PFSK-1 (cell line): ENCODE measurements around the gene CDK11A.

Source experiments
- FOXP2 ChIP-seq: optimal IDR thresholded peaks from 2 replicates; pipeline ENCODE3; 2011; ENCODE audit warnings: borderline replicate concordance, control low read depth, inconsistent platforms; ENCODE audit not compliant: insufficient read depth; ENCODE audit errors: extremely low read length, extremely low read depth
- POLR2AphosphoS5 ChIP-seq: IDR thresholded peaks from 2 replicates; pipeline ENCODE4 v1.6.1; 2012; ENCODE audit warnings: low read depth, mild to moderate bottlenecking, control low read depth, low read length, moderate library complexity
- SIN3A ChIP-seq: IDR thresholded peaks from 2 replicates; pipeline ENCODE4 v1.6.1; 2012; ENCODE audit warnings: mild to moderate bottlenecking, low read length, moderate library complexity, borderline replicate concordance; ENCODE audit not compliant: insufficient read depth
- TAF1 ChIP-seq: IDR thresholded peaks from 2 replicates; pipeline ENCODE4 v1.6.1; 2012; ENCODE audit warnings: low read length, control low read depth, borderline replicate concordance; ENCODE audit not compliant: insufficient read depth
- TF ChIP-seq, protein P1 (sequence below), 2 experiments: IDR thresholded peaks; 2 replicates each; pipeline versions ENCODE4 v1.6.1 to v1.8.0; 2011 to 2012; ENCODE audit warnings: low read depth in 2 of 2, low read length in 2 of 2, control low read depth in 1 of 2, inconsistent platforms in 1 of 2, mild to moderate bottlenecking in 1 of 2, moderate library complexity in 1 of 2; ENCODE audit not compliant: insufficient read depth in 1 of 2

Gene CDK11A

DNA sequence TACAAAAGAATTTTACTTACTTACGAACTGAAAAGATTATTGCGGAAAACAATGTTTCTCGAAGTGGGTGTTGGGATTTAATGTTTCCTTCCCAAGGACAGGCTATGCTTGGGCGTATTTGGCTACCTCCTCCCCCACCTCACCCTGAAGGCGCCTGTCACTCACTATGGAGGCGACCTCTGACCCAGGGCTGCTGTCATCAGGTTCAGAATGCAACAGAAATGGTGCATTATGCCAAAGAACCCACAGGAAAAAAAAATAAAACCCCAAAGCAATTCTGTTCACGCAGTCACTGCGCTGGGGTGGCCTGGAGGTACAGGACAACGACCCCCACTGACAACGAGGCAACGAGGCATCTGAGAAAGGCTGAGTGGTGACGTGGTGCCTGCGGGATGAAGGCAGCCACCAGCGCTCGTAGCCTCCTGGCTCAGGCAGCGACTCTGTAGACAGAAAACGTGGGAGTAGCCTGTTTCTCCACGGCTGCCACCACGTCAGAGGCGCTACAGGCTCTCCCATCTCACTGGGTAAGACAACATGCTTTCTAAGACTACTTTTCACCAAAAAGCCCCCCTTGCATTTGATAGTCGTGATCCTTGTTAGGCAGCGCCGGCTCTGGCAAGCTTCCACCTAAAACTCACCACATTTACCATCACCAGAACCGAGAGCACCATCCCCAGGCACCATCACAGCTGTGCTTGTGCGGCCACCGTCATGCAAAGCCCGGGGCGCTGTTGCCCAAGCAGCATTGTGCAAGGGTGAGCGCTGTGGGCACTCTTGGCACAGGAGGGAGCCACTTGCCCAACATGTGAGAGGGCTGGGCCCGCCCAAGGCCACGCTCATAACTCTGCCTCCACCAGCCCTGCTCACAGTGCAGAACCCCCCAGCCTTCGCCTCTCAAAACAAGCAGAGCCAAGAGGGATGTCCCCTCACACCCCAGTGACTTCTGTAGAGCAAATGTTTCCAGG is 39.8 kb upstream of the CDK11A start:
- TF ChIP-seq FOXP2 (no peak), TAF1 (no peak), SIN3A (no peak), POLR2AphosphoS5 (no peak)
- TF ChIP-seq, protein P1, sequence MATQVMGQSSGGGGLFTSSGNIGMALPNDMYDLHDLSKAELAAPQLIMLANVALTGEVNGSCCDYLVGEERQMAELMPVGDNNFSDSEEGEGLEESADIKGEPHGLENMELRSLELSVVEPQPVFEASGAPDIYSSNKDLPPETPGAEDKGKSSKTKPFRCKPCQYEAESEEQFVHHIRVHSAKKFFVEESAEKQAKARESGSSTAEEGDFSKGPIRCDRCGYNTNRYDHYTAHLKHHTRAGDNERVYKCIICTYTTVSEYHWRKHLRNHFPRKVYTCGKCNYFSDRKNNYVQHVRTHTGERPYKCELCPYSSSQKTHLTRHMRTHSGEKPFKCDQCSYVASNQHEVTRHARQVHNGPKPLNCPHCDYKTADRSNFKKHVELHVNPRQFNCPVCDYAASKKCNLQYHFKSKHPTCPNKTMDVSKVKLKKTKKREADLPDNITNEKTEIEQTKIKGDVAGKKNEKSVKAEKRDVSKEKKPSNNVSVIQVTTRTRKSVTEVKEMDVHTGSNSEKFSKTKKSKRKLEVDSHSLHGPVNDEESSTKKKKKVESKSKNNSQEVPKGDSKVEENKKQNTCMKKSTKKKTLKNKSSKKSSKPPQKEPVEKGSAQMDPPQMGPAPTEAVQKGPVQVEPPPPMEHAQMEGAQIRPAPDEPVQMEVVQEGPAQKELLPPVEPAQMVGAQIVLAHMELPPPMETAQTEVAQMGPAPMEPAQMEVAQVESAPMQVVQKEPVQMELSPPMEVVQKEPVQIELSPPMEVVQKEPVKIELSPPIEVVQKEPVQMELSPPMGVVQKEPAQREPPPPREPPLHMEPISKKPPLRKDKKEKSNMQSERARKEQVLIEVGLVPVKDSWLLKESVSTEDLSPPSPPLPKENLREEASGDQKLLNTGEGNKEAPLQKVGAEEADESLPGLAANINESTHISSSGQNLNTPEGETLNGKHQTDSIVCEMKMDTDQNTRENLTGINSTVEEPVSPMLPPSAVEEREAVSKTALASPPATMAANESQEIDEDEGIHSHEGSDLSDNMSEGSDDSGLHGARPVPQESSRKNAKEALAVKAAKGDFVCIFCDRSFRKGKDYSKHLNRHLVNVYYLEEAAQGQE (IDR thresholded peaks at IDR 0.05; ENCODE audit: insufficient read depth in 1 of 2, low read depth in 2 of 2, low read length in 2 of 2): no peak

- TF ChIP-seq TAF1: no peak
- no peak for TF ChIP-seq FOXP2
- TF ChIP-seq, protein P1 (IDR thresholded peaks at IDR 0.05; ENCODE audit: insufficient read depth in 1 of 2, low read depth in 2 of 2, low read length in 2 of 2): no peak
- no peak for TF ChIP-seq POLR2AphosphoS5
- no peak for TF ChIP-seq SIN3A
These were observed 37.6 kb upstream of the CDK11A start for GRCh38 chr1:1761504-1762376.

DNA sequence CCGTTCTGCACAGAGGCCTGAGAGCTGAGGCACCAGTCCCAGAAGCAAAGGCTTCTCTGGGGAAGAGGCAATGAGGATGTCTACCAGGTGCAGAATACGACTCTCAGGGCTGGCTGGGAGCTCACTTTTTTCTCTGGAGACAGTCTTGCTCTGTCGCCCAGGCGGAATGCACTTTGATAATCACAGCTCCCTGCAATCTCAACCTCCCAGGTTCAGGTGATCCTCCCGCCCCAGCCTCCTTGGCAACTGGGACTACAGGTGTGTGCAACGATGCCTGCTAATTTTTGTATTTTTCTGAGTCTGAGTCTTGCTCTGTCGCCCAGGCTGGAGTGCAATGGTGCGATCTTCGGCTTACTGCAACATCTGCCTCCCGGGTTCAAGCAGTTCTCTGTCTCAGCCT is 36.6 kb upstream of the CDK11A start:
- TF ChIP-seq SIN3A: no peak
- TF ChIP-seq POLR2AphosphoS5: no peak
- TF ChIP-seq FOXP2: no peak
- TF ChIP-seq, protein P1 (IDR thresholded peaks at IDR 0.05; ENCODE audit: insufficient read depth in 1 of 2, low read depth in 2 of 2, low read length in 2 of 2): no peak
- no peak for TF ChIP-seq TAF1

GRCh38 chr1:1760345-1760650 is 36.1 kb upstream of the CDK11A start:
- TF ChIP-seq FOXP2: no peak
- no peak for TF ChIP-seq TAF1

- no peak for TF ChIP-seq FOXP2
- no peak for TF ChIP-seq POLR2AphosphoS5
- TF ChIP-seq TAF1: no peak
- TF ChIP-seq, protein P1 (IDR thresholded peaks at IDR 0.05; ENCODE audit: insufficient read depth in 1 of 2, low read depth in 2 of 2, low read length in 2 of 2): no peak
- TF ChIP-seq SIN3A: no peak
These were observed 35.5 kb upstream of the CDK11A start for GRCh38 chr1:1759456-1760344.
